Spleen (tissue), 11 donors: ENCODE data around the gene BACH2. TPM values are rescaled to one million over a fixed set of nuclear protein-coding genes. Genes with fewer than 3 reads are reported as not detected.
A peak's percentile ranks its signal among the peaks of the same experiment; 100 is the strongest.

Experiments used
- DNase-seq: peaks from one replicate; pipeline ENCODE4 v3.0.0-alpha.2; 2020
- H3K27ac ChIP-seq, 8 donors: fragments of 200-600 bp; sonication (generic) in 7 of 8; 1 replicate in 4 of 8; 2 replicates in 4 of 8; pipeline versions ENCODE4 v1.5.0 to v1.8.0; 2016 to 2021; ENCODE audit warnings: inconsistent platforms in 4 of 8, mild to moderate bottlenecking in 4 of 8, moderate library complexity in 1 of 8
- H3K27me3 ChIP-seq, 7 donors: fragments of 200-600 bp; sonication (generic) in 6 of 7; replicated peaks in 1 of 7; 1 replicate in 4 of 7; 2 replicates in 3 of 7; pipeline versions ENCODE4 v1.5.0 to v1.8.0; 2016 to 2021; ENCODE audit warnings: inconsistent platforms in 3 of 7, mild to moderate bottlenecking in 1 of 7
- H3K36me3 ChIP-seq, 6 donors: fragments of 200-600 bp; sonication (generic) in 5 of 6; 1 replicate in 4 of 6; 2 replicates in 2 of 6; pipeline versions ENCODE4 v1.5.0 to v1.8.0; 2016 to 2021; ENCODE audit warnings: inconsistent platforms in 2 of 6
- H3K4me1 ChIP-seq, 6 donors: fragments of 200-600 bp; sonication (generic) in 5 of 6; 1 replicate in 3 of 6; 2 replicates in 3 of 6; pipeline versions ENCODE4 v1.5.0 to v1.8.0; 2016 to 2021; ENCODE audit warnings: inconsistent platforms in 3 of 6
- H3K4me3 ChIP-seq, 8 donors: fragments of 200-600 bp; sonication (generic) in 7 of 8; 1 replicate in 4 of 8; 2 replicates in 4 of 8; pipeline versions ENCODE4 v1.5.0 to v1.8.0; 2016 to 2021; ENCODE audit warnings: inconsistent platforms in 4 of 8, mild to moderate bottlenecking in 4 of 8, moderate library complexity in 2 of 8
- H3K9me3 ChIP-seq, 8 donors: fragments of 200-600 bp; sonication (generic) in 7 of 8; 1 replicate in 4 of 8; 2 replicates in 4 of 8; pipeline versions ENCODE4 v1.5.0 to v1.8.0; 2016 to 2021; ENCODE audit warnings: inconsistent platforms in 4 of 8
- CTCF ChIP-seq, 11 experiments: fragments of 200-600 bp in 7 of 11; fragments of 450-650 bp in 4 of 11; sonication (generic) in 4 of 11; IDR thresholded peaks in 8 of 11; conservative IDR thresholded peaks in 3 of 11; 1 replicate in 7 of 11; 2 replicates in 4 of 11; pipeline versions ENCODE4 v1.4.0 to v1.8.0; 2016 to 2021; ENCODE audit warnings: antibody characterized with exemption in 11 of 11, inconsistent platforms in 4 of 11, mild to moderate bottlenecking in 1 of 11
- POLR2A ChIP-seq, 3 donors: fragments of 450-650 bp; IDR thresholded peaks; one replicate each; pipeline ENCODE4 v1.5.1; 2017; ENCODE audit warnings: antibody characterized with exemption in 3 of 3, mild to moderate bottlenecking in 1 of 3
- POLR2AphosphoS5 ChIP-seq, 3 donors: sonication (generic); formaldehyde crosslinking; IDR thresholded peaks; one replicate each; pipeline ENCODE4 v1.5.1; 2017; ENCODE audit warnings: antibody characterized with exemption in 3 of 3
- WGBS, 5 donors: extraction: QIAGEN DNeasy Blood & Tissue Kit in 3 of 5; methylation state at CpG; one replicate each; pipeline versions ENCODE4 v1.1.5 to v1.1.7; 2013 to 2018; 5-methylcytosine and 5-hydroxymethylcytosine counted together
- intact Hi-C: fragments of 100-400 bp; cut with DNase I; formaldehyde crosslinking; loops from one replicate; pipeline ENCODE4 v1.15.0; 2023; ENCODE audit warnings: low total_unique reads
- polyA plus RNA-seq, 3 donors: library from polyadenylated mRNA; stranded (reverse); fragments of 200-250 nt; gene quantifications; one replicate each; pipeline ENCODE4 v1.2.1, GENCODE V29; 2013
- total RNA-seq, 7 donors: library from RNA; depleted of rRNA in 3 of 7; stranded (reverse); fragments of >200 nt in 3 of 7; fragmentation: NEBNext Ultra II Directional in 4 of 7; extraction: Animal tissue kit (Norgen Biotek cat#: 25700) in 4 of 7; gene quantifications; one replicate each; pipeline versions ENCODE4 v1.1.0 to v1.2.1, GENCODE V29; 2016 to 2021
- donor health status: healthy with polysubstance abuse.
- donor health status: DM: no; HTN: no; CAD: no; lungs with moderate emphysema.
- donor health status: DM: no; HTN: no; CAD: no.
- donor health status: Bipolar disorder and iron deficiency.
- donor health status: healthy.
- donor health status: DM: no; HTN: no; CAD: no.
- donor health status: DM: yes; HTN: yes; CAD: no.

The BACH2 gene
- total and polyA plus RNA-seq, 10 donors, result 3.0 to 53.8 (median 32.3) TPM

GRCh38 chr6:90315986-90316385 lies 19.3 kb upstream of the BACH2 start:
- Histone ChIP-seq H3K4me3 (no peak overlapping the region), H3K36me3 (no peaks in the 10 kb centered on the region), H3K27ac (peak overlapping the region in 6 of 8 donors; percentile 51 to 80 (median 62)), H3K9me3 (no peaks in the 10 kb centered on the region), H3K27me3 (no peaks in the 10 kb centered on the region), H3K4me1 (peaks cover 0 to 34% (median 7%) of the 10 kb centered on the region in 6 donors)
- intact Hi-C loops, result no loop called here
- TF ChIP-seq POLR2A (IDR thresholded peaks at IDR 0.05) (no peak), CTCF (IDR thresholded peaks at IDR 0.05 in 8 of 11, conservative IDR thresholded peaks at IDR 0.05 in 3 of 11) (no peak), POLR2AphosphoS5 (IDR thresholded peaks at IDR 0.05) (no peak)
- WGBS, 5 donors, result 78 to 93% (median 85%) methylated on average over 3 of the region's 3 CpGs
- DNase-seq, result no peak

GRCh38 chr6:90315354-90315950 lies 18.8 kb upstream of the BACH2 start:
- DNase-seq, result no peak
- 64 to 78% (median 75%) methylated on average over 4 of the region's 4 CpGs for WGBS, 5 donors
- H3K4me1 ChIP-seq, result peaks cover 0 to 34% (median 7%) of the 10 kb centered on the region in 6 donors
- no peaks in the 10 kb centered on the region for H3K36me3 ChIP-seq
- H3K27me3 ChIP-seq, result no peaks in the 10 kb centered on the region
- H3K9me3 ChIP-seq, result no peaks in the 10 kb centered on the region
- intact Hi-C loops, result no loop called here
- no peak for TF ChIP-seq POLR2A (IDR thresholded peaks at IDR 0.05)
- TF ChIP-seq CTCF (IDR thresholded peaks at IDR 0.05 in 8 of 11, conservative IDR thresholded peaks at IDR 0.05 in 3 of 11), result no peak
- no peak for TF ChIP-seq POLR2AphosphoS5 (IDR thresholded peaks at IDR 0.05)
- peak overlapping the region in 6 of 8 donors; percentile 51 to 80 (median 62) for H3K27ac ChIP-seq
- H3K4me3 ChIP-seq, result no peak overlapping the region

- no peaks in the 10 kb centered on the region for H3K36me3 ChIP-seq
Observed at GRCh38 chr6:90314514-90314913, 17.9 kb upstream of the BACH2 start.

More at GRCh38 chr6:90314514-90314913, 17.9 kb upstream of the BACH2 start:
- Histone ChIP-seq H3K4me3 (no peak overlapping the region), H3K27me3 (no peaks in the 10 kb centered on the region), H3K4me1 (peaks cover 0 to 34% (median 7%) of the 10 kb centered on the region in 6 donors), H3K27ac (peak overlapping the region in 6 of 8 donors; percentile 21 to 78 (median 62)), H3K9me3 (no peaks in the 10 kb centered on the region)
- intact Hi-C loops, result no loop called here
- TF ChIP-seq CTCF (IDR thresholded peaks at IDR 0.05 in 8 of 11, conservative IDR thresholded peaks at IDR 0.05 in 3 of 11), result no peak
- TF ChIP-seq POLR2A (IDR thresholded peaks at IDR 0.05), result no peak
- no peak for TF ChIP-seq POLR2AphosphoS5 (IDR thresholded peaks at IDR 0.05)
- WGBS, 5 donors, result 72 to 76% (median 75%) methylated on average over 4 of the region's 4 CpGs
- no peak for DNase-seq
